ENCODE measurements around the gene CAMK2N2.

DNA sequence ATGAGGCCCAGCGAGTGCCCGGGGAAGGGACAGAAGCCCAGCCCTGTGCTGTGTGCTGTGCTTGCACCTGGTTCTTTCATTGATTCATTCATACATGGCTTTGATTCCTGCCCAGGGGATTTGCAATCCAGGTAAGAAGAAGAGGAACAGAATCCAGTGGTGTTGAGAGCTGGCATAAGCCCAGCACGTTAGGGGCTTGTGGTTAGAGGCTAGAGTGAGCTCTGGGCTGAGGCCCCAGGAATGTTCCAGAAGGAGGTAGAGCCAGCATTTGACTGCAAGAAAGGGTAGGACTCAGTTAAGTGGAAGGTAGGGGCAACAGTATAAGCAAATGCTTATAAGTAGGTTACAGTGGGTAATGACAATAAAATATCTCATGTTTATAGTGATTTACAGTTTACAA is 29.7 kb downstream of the CAMK2N2 start:
- no peak for TF ChIP-seq POLR2A (IDR thresholded peaks at IDR 0.05; ENCODE audit: low read length)
- TF ChIP-seq GATA1 (IDR thresholded peaks at IDR 0.05; ENCODE audit: low read depth, low read length): no peak

Data from erythroblast (primary cell).